HG03025 (cell line): ENCODE data around the gene CHMP3.
"Not testable (repeated sequence)": the region's sequence is repeated elsewhere in the genome, so short reads cannot be mapped to it uniquely, and the experiment has no call there.

Experiments used
- ATAC-seq: cut with Tn5 transposase; IDR thresholded peaks from one replicate; pipeline ENCODE4 v1.9.1; 2021; ENCODE audit warnings: mild to moderate bottlenecking, moderate library complexity; ENCODE audit not compliant: unreplicated experiment, low FRiP score

Gene CHMP3

GRCh38 chr2:86562922-86563649, at the start of gene CHMP3:
Gene CHMP3 (minus strand): TSS chr2:86563443. CDS start chr2:86563348, 95 bp downstream.
- ATAC-seq = peak; percentile 84

- no peak for ATAC-seq
Measured at GRCh38 chr2:86610871-86611270, 47.6 kb upstream of the CHMP3 start.

GRCh38 chr2:86608832-86609410, 45.7 kb upstream of the CHMP3 start:
- ATAC-seq = no peak

- ATAC-seq = no peak
Measured at GRCh38 chr2:86603905-86604304, 40.7 kb upstream of the CHMP3 start.

GRCh38 chr2:86598966-86599365, 35.7 kb upstream of the CHMP3 start:
- ATAC-seq = no peak

GRCh38 chr2:86596118-86596517, 32.9 kb upstream of the CHMP3 start:
- no peak for ATAC-seq

GRCh38 chr2:86593266-86593665, 30.0 kb upstream of the CHMP3 start:
- ATAC-seq = no peak

GRCh38 chr2:86592547-86593230, 29.4 kb upstream of the CHMP3 start:
- ATAC-seq = no peak

- ATAC-seq = not testable (repeated sequence)
Measured at GRCh38 chr2:86589701-86590100, 26.5 kb upstream of the CHMP3 start.

- no peak for ATAC-seq
Measured at GRCh38 chr2:86584151-86584913, 21.1 kb upstream of the CHMP3 start.

- ATAC-seq = no peak
Measured at GRCh38 chr2:86580560-86580959, 17.3 kb upstream of the CHMP3 start.

GRCh38 chr2:86577817-86578456, 14.7 kb upstream of the CHMP3 start:
- ATAC-seq = no peak

GRCh38 chr2:86570059-86570458, 6.8 kb upstream of the CHMP3 start:
- no peak for ATAC-seq

- ATAC-seq = no peak
Measured at GRCh38 chr2:86566821-86567190, 3.6 kb upstream of the CHMP3 start.

GRCh38 chr2:86566158-86566820, 3.0 kb upstream of the CHMP3 start:
- ATAC-seq = no peak

GRCh38 chr2:86563650-86564061, 413 bp upstream of the CHMP3 start:
- no peak for ATAC-seq

- ATAC-seq = no peak
Measured at GRCh38 chr2:86562485-86562921, 740 bp downstream of the CHMP3 start.

- no peak for ATAC-seq
Measured at GRCh38 chr2:86557836-86558235, 5.4 kb downstream of the CHMP3 start.

- no peak for ATAC-seq
Measured at GRCh38 chr2:86556508-86556907, 6.7 kb downstream of the CHMP3 start.

GRCh38 chr2:86552889-86553288, 10.4 kb downstream of the CHMP3 start:
- ATAC-seq = no peak
